Activated naive CD4-positive, alpha-beta T cell treated with anti-CD3 and anti-CD28 coated beads, Interleukin-2, amount 10 ng/mL, durations not matched to agents 7 days and 5 days (primary cell): Measurements from ENCODE around the gene GALNTL6.

Experiments used
- CTCF ChIA-PET: fragments of 350-600 bp; sonication (Branson Sonifier 250); formaldehyde crosslinking; loops from one replicate; lab custom pipeline; 2021; ENCODE audit warnings: antibody characterized with exemption; lab: Charles Lee
- DNase-seq: peaks from one replicate; pipeline ENCODE4 v3.0.0-alpha.2; 2020
- H3K27ac Mint-ChIP-seq: one replicate; pipeline ENCODE4 v1.8.0; 2021; ENCODE audit warnings: mild to moderate bottlenecking, moderate library complexity, mixed read lengths
- H3K27me3 Mint-ChIP-seq: one replicate; pipeline ENCODE4 v1.8.0; 2021; ENCODE audit warnings: mild to moderate bottlenecking, mixed read lengths
- H3K36me3 Mint-ChIP-seq: one replicate; pipeline ENCODE4 v1.8.0; 2021; ENCODE audit warnings: mixed read lengths
- H3K4me1 Mint-ChIP-seq: one replicate; pipeline ENCODE4 v1.8.0; 2021; ENCODE audit warnings: mixed read lengths
- H3K4me3 Mint-ChIP-seq: one replicate; pipeline ENCODE4 v1.8.0; 2021; ENCODE audit warnings: mild to moderate bottlenecking, moderate library complexity, mixed read lengths
- H3K9me3 Mint-ChIP-seq: one replicate; pipeline ENCODE4 v1.8.0; 2021; ENCODE audit warnings: mixed read lengths

GALNTL6 gene

DNA sequence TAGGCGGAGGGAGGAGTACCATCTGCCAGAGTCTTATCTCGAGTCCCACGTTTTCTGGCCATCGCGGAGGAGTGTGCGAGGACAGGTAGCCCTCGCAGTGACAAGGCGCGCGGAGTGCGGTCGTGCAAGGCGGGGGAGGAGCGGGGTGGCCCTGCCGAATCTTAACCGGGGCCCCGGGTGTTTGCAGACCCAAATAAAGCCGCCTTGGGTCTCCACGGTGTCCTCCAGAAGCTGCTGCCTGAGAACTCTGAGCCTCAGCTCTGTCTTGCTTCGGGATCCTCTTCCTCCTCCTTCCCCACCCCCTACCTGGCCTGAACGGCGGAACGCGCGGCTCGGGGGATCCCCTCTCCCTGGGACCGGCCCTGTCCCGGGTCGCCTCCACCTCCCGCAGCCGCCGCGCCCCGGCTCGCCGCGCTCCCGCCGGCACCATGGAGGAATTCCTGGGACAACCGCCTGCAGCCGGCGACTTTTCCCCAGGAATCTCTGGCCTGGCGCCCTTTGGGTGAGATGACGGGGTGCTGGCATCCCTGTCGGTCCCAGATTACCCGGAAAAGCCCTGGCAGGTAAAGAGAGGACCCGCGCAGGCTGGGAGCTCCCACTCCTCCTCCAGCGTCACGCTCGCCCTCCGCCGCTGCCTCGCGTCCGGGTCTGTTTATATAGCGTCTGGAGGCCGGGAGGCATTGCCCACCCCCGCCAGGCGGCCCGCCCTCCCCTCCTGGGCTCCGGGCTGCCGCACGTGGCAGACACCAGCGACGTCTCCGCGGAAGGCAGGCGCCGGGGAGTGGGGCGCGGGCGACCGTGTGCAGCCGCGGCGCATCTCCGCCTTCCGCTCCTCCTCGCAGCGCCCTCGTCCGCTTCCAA lies at the start of gene GALNTL6:
Gene GALNTL6 (plus strand): TSS at position 740 of the 861 bp plus-strand sequence.
- Mint-ChIP-seq H3K4me3 (no peak within 1 kb of the TSS), H3K9me3 (no peaks in the 10 kb centered on the region), H3K27me3 (peaks cover 27% of the 10 kb centered on the region), H3K27ac (no peak within 1 kb of the TSS), H3K36me3 (no peaks in the 10 kb centered on the region), H3K4me1 (no peaks in the 10 kb centered on the region)
- CTCF ChIA-PET, result no interaction called here
- no peak for DNase-seq

DNA sequence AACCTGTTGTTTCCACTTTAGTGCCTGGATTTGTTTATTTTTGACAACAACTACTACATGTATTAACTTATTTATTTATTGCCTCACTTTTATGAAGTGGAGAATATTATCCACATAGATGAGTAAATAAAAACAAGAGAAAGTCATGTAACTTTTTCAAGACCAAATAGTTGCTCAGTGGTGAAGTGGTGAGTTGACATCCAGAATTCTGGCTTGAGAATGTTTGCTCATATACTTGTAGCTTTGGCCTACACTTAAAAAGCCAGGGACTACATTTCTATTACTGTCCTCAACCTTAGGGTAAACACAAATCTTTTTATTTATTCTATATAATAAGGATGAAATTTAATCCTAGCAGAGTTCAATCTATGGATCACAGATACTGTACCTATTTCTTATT lies 47.7 kb upstream of the GALNTL6 start:
- Mint-ChIP-seq H3K27ac (no peak overlapping the region), H3K36me3 (no peaks in the 10 kb centered on the region), H3K4me3 (no peak overlapping the region), H3K9me3 (peaks cover 16% of the 10 kb centered on the region), H3K27me3 (no peaks in the 10 kb centered on the region), H3K4me1 (no peaks in the 10 kb centered on the region)
- no peak for DNase-seq
- CTCF ChIA-PET, result no interaction called here

DNA sequence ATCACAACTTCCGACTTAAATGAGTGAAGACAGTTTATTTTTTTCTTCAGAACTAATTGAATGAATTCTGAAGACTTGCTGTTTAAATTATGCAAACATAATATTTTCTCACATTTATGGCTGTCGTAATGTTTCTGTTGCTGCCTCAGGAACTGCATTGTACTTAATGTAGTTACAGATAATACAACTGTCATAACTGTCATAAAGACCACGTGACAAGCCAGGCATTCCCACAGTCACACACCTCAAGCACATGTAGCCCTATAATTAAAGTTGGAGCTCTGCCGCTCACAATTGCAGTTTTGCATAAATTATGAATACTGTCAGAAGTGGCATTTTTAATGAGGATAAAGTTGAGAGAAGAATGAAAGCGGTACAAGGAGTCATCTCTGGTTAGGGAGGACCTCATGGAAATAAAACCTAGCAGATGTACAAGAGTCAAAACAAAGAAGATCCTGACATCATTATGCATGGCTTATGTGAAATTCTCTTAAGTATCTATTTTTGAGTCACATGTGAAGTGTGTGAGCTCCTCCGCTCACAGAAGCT lies 38.5 kb upstream of the GALNTL6 start:
- Mint-ChIP-seq H3K27ac (no peak overlapping the region), H3K4me1 (no peaks in the 10 kb centered on the region), H3K27me3 (no peaks in the 10 kb centered on the region), H3K36me3 (no peaks in the 10 kb centered on the region), H3K4me3 (no peak overlapping the region), H3K9me3 (peaks cover 4% of the 10 kb centered on the region)
- DNase-seq, result no peak
- CTCF ChIA-PET, result no interaction called here

DNA sequence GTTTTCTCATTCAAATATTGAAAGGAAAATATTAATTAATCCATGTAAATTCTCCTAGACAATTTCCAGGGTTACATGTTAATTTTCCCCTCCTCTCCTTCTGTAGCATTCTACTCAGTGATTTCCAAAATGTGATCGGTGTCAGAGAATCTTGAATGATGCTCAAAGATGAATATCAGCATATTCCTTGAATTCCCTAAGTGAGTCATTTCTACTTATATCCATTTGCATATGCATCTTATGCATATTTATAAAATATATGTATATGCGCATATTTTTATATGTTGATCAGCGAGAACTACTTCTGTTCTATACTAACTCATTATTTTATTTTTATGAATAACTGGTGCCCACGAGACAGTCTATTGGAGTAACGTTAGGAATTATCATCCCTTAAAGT lies 33.9 kb upstream of the GALNTL6 start:
- DNase-seq, result no peak
- peaks cover 15% of the 10 kb centered on the region for H3K9me3 Mint-ChIP-seq
- CTCF ChIA-PET, result no interaction called here
- H3K4me3 Mint-ChIP-seq, result no peak overlapping the region
- no peaks in the 10 kb centered on the region for H3K27me3 Mint-ChIP-seq
- H3K27ac Mint-ChIP-seq, result no peak overlapping the region
- H3K4me1 Mint-ChIP-seq, result no peaks in the 10 kb centered on the region
- no peaks in the 10 kb centered on the region for H3K36me3 Mint-ChIP-seq

DNA sequence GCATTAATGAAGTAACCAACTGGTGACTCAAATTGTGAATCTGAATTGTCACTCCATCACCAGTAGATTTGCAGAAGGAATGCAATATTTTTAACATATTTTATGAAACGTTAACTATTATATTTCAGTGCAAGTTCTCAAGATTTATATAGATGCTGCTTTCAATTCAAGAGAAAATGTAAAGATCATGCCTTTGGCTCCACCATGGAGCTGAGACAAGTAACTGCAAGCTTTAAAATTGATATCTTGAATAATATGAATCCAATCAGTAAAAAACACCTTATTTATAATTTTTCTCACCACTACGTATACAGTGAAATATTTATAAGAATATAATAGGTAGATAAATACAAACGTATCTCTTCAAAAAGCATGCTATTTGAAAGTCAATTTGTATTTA lies 27.8 kb upstream of the GALNTL6 start:
- Mint-ChIP-seq H3K4me1 (no peaks in the 10 kb centered on the region), H3K36me3 (no peaks in the 10 kb centered on the region), H3K27ac (no peak overlapping the region), H3K27me3 (no peaks in the 10 kb centered on the region), H3K9me3 (peaks cover 14% of the 10 kb centered on the region), H3K4me3 (no peak overlapping the region)
- CTCF ChIA-PET, result no interaction called here
- DNase-seq, result no peak

GRCh38 chr4:171793723-171794122 lies 19.5 kb upstream of the GALNTL6 start:
- Mint-ChIP-seq H3K27me3 (no peaks in the 10 kb centered on the region), H3K9me3 (peaks cover 2% of the 10 kb centered on the region), H3K27ac (no peak overlapping the region), H3K36me3 (no peaks in the 10 kb centered on the region), H3K4me1 (no peaks in the 10 kb centered on the region), H3K4me3 (no peak overlapping the region)
- CTCF ChIA-PET, result no interaction called here
- DNase-seq, result no peak

DNA sequence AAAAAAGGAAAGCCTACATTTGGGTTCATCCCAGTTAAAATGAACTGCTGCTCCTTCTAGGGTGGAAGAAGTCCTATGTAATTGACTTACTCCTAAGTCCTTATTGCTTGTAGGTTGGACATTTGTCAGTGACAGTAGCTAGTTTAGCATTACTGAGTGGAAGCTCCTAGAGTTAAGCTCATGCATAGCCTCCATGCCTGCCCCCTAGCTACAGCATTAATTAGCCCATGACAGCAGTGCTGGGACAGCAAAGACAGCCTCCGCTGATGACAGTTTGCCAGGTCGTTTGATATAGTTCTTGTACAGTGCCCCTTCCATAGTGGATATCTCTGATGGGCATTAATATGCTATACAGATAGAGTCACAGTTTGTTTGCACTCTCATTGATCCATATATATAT lies 18.7 kb upstream of the GALNTL6 start:
- Mint-ChIP-seq H3K9me3 (peaks cover 2% of the 10 kb centered on the region), H3K27ac (no peak overlapping the region), H3K27me3 (no peaks in the 10 kb centered on the region), H3K4me1 (no peaks in the 10 kb centered on the region), H3K4me3 (no peak overlapping the region), H3K36me3 (no peaks in the 10 kb centered on the region)
- DNase-seq, result no peak
- CTCF ChIA-PET, result no interaction called here

DNA sequence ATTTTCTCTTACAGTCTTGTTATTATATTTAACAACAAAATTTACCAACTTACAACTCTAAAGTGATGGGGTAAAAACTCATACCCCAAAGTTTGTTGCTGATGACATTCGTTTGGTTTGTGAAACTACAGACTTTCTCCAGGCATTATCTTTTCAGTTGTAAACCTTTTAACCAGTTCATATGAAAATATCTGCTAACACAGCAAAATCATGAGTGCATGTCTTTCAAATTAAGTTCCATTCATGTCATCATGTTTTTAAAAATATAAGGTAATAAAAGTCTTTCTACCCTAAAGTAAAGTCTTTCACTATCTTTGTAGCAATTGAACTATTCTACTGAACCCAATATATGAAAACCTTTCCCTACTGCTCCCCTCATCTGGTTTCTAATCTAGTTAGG lies 3.4 kb upstream of the GALNTL6 start:
- Mint-ChIP-seq H3K27me3 (peaks cover 27% of the 10 kb centered on the region), H3K9me3 (no peaks in the 10 kb centered on the region), H3K27ac (no peak overlapping the region), H3K4me3 (no peak overlapping the region), H3K36me3 (no peaks in the 10 kb centered on the region), H3K4me1 (no peaks in the 10 kb centered on the region)
- CTCF ChIA-PET, result no interaction called here
- DNase-seq, result no peak

- Mint-ChIP-seq H3K9me3 (no peaks in the 10 kb centered on the region), H3K27ac (no peak overlapping the region), H3K4me3 (no peak overlapping the region), H3K36me3 (no peaks in the 10 kb centered on the region), H3K4me1 (no peaks in the 10 kb centered on the region), H3K27me3 (peaks cover 27% of the 10 kb centered on the region)
- DNase-seq, result no peak
- CTCF ChIA-PET, result no interaction called here
Measured at GRCh38 chr4:171812333-171812664, 905 bp upstream of the GALNTL6 start.

GRCh38 chr4:171813526-171814250 lies 484 bp downstream of the GALNTL6 start:
- H3K27ac Mint-ChIP-seq, result no peak overlapping the region
- H3K27me3 Mint-ChIP-seq, result peaks cover 27% of the 10 kb centered on the region
- no peaks in the 10 kb centered on the region for H3K9me3 Mint-ChIP-seq
- no peaks in the 10 kb centered on the region for H3K4me1 Mint-ChIP-seq
- CTCF ChIA-PET, result no interaction called here
- H3K36me3 Mint-ChIP-seq, result no peaks in the 10 kb centered on the region
- no peak overlapping the region for H3K4me3 Mint-ChIP-seq
- no peak for DNase-seq

GRCh38 chr4:171814545-171814944 lies 1.3 kb downstream of the GALNTL6 start:
- no peaks in the 10 kb centered on the region for H3K9me3 Mint-ChIP-seq
- no peaks in the 10 kb centered on the region for H3K4me1 Mint-ChIP-seq
- CTCF ChIA-PET, result no interaction called here
- no peak overlapping the region for H3K4me3 Mint-ChIP-seq
- no peak overlapping the region for H3K27ac Mint-ChIP-seq
- peaks cover 27% of the 10 kb centered on the region for H3K27me3 Mint-ChIP-seq
- DNase-seq, result no peak
- H3K36me3 Mint-ChIP-seq, result no peaks in the 10 kb centered on the region

DNA sequence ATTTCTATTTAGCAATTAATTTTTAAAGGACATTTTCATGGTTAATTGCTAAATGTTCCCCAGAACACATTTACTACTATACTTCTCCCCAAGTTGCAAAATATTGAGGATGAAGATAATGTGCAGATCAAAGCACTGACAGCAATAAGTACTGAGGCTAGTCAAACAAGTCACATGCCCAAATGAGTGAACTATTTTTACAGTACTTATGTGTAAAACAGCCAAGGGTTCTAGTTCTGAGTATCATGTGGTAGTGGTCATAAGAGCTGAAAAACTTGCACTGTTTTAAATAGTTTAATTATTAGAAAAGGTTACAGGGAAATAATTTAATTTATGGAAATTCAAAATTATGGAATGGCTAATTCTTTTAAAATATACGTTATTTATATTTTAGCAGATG lies 3.8 kb downstream of the GALNTL6 start:
- no peak for DNase-seq
- no peaks in the 10 kb centered on the region for H3K9me3 Mint-ChIP-seq
- CTCF ChIA-PET, result no interaction called here
- no peak overlapping the region for H3K4me3 Mint-ChIP-seq
- H3K36me3 Mint-ChIP-seq, result no peaks in the 10 kb centered on the region
- no peaks in the 10 kb centered on the region for H3K4me1 Mint-ChIP-seq
- no peak overlapping the region for H3K27ac Mint-ChIP-seq
- H3K27me3 Mint-ChIP-seq, result peaks cover 26% of the 10 kb centered on the region

- Mint-ChIP-seq H3K27me3 (no peaks in the 10 kb centered on the region), H3K36me3 (no peaks in the 10 kb centered on the region), H3K9me3 (peaks cover 1% of the 10 kb centered on the region), H3K4me1 (no peaks in the 10 kb centered on the region), H3K27ac (no peak overlapping the region), H3K4me3 (no peak overlapping the region)
- no peak for DNase-seq
- CTCF ChIA-PET, result no interaction called here
Measured at GRCh38 chr4:171834640-171835039, 21.4 kb downstream of the GALNTL6 start.

GRCh38 chr4:171843456-171843855 lies 30.3 kb downstream of the GALNTL6 start:
- H3K9me3 Mint-ChIP-seq, result peaks cover 2% of the 10 kb centered on the region
- H3K27me3 Mint-ChIP-seq, result no peaks in the 10 kb centered on the region
- no peak overlapping the region for H3K4me3 Mint-ChIP-seq
- H3K36me3 Mint-ChIP-seq, result no peaks in the 10 kb centered on the region
- CTCF ChIA-PET, result no interaction called here
- H3K4me1 Mint-ChIP-seq, result no peaks in the 10 kb centered on the region
- no peak overlapping the region for H3K27ac Mint-ChIP-seq
- DNase-seq, result no peak

- Mint-ChIP-seq H3K4me1 (no peaks in the 10 kb centered on the region), H3K4me3 (no peak overlapping the region), H3K27me3 (no peaks in the 10 kb centered on the region), H3K9me3 (peaks cover 2% of the 10 kb centered on the region), H3K36me3 (no peaks in the 10 kb centered on the region), H3K27ac (no peak overlapping the region)
- CTCF ChIA-PET, result no interaction called here
- DNase-seq, result no peak
Measured at GRCh38 chr4:171846232-171846631, 33.0 kb downstream of the GALNTL6 start.
